Testis (tissue), 2 donors: Measurements from ENCODE around the gene ZNF593OS.

Experiments
- CTCF ChIP-seq, 3 experiments: fragments of 450-650 bp in 2 of 3; fragments of 200-600 bp in 1 of 3; sonication (generic) in 1 of 3; IDR thresholded peaks; one replicate each; pipeline ENCODE4 v1.5.1; 2016 to 2019; ENCODE audit warnings: antibody characterized with exemption in 3 of 3, mild to moderate bottlenecking in 2 of 3, moderate library complexity in 1 of 3
- POLR2A ChIP-seq: fragments of 450-650 bp; IDR thresholded peaks from one replicate; pipeline ENCODE4 v1.6.1; 2017; ENCODE audit warnings: antibody characterized with exemption, mild to moderate bottlenecking, moderate library complexity

GRCh38 chr1:26154750-26155149 lies 16.9 kb downstream of the ZNF593OS start:
- TF ChIP-seq CTCF (IDR thresholded peaks at IDR 0.05), result no peak
- TF ChIP-seq POLR2A, result no peak
